Transverse colon (tissue), 4 donors: Measurements from ENCODE around the gene FGGY. TPM values are rescaled to one million over a fixed set of nuclear protein-coding genes. Genes with fewer than 3 reads are reported as not detected.
A peak's percentile ranks its signal among the peaks of the same experiment; 100 is the strongest.

ENCODE experiments used
- DNase-seq: peaks from one replicate; pipeline ENCODE4 v3.0.0-alpha.2; 2019
- H3K27ac ChIP-seq, 4 donors: fragments of 200-600 bp; sonication (generic); 2 replicates each; pipeline ENCODE4 v1.5.1; 2016 to 2018; ENCODE audit warnings: inconsistent platforms in 4 of 4
- H3K27me3 ChIP-seq: fragments of 200-600 bp; sonication (generic); 2 replicates; pipeline ENCODE4 v1.5.1; 2017; ENCODE audit warnings: inconsistent platforms
- H3K36me3 ChIP-seq, 4 donors: fragments of 200-600 bp; sonication (generic); 2 replicates each; pipeline ENCODE4 v1.5.1; 2017 to 2019; ENCODE audit warnings: inconsistent platforms in 4 of 4
- H3K4me1 ChIP-seq, 4 donors: fragments of 200-600 bp; sonication (generic); 2 replicates each; pipeline ENCODE4 v1.5.1; 2017 to 2020; ENCODE audit warnings: inconsistent platforms in 4 of 4
- H3K4me3 ChIP-seq, 4 donors: fragments of 200-600 bp; sonication (generic); 1 replicate in 1 of 4; 2 replicates in 3 of 4; pipeline versions ENCODE4 v1.5.1 to v1.6.1; 2017 to 2019; ENCODE audit warnings: inconsistent platforms in 4 of 4
- H3K9me3 ChIP-seq, 2 donors: fragments of 200-600 bp; sonication (generic); 2 replicates each; pipeline ENCODE4 v1.5.1; 2017 to 2019; ENCODE audit warnings: inconsistent platforms in 2 of 2
- EP300 ChIP-seq: sonication (generic); formaldehyde crosslinking; IDR thresholded peaks from one replicate; pipeline ENCODE4 v1.6.1; 2017; ENCODE audit warnings: antibody characterized with exemption, low read depth
- POLR2A ChIP-seq: fragments of 450-650 bp; IDR thresholded peaks from one replicate; pipeline ENCODE4 v1.6.1; 2016; ENCODE audit warnings: antibody characterized with exemption, mild to moderate bottlenecking, moderate library complexity
- POLR2AphosphoS5 ChIP-seq, 3 donors: sonication (generic); formaldehyde crosslinking; IDR thresholded peaks; one replicate each; pipeline ENCODE4 v1.6.1; 2016; ENCODE audit warnings: antibody characterized with exemption in 3 of 3
- WGBS, 2 donors: methylation state at CpG; one replicate each; pipeline ENCODE4 v1.1.5; 2018; ENCODE audit warnings: low coverage in 1 of 2; 5-methylcytosine and 5-hydroxymethylcytosine counted together
- in situ Hi-C, 4 donors: fragments of 200-750 bp; cut with MboI; loops; one replicate each; pipeline versions ENCODE4 v1.15.0 to v1.15.1; 2017; ENCODE audit warnings: low sequenced_read_pairs in 3 of 4, low pct_ligation_motif_present in 1 of 4, low pct_unique_long_range_greater_than_20kb in 1 of 4
- intact Hi-C: fragments of 100-400 bp; cut with DNase I; formaldehyde crosslinking; loops from one replicate; pipeline ENCODE4 v1.15.1; 2023; ENCODE audit warnings: low total_unique reads
- total RNA-seq, 4 donors: library from RNA; depleted of rRNA; stranded (reverse); fragments of >200 nt; gene quantifications; one replicate each; pipeline ENCODE4 v1.1.0, GENCODE V29; 2016
- TF ChIP-seq, protein P1 (sequence below), 5 experiments: fragments of 200-600 bp in 3 of 5; fragments of 450-650 bp in 2 of 5; sonication (generic) in 3 of 5; IDR thresholded peaks; 1 replicate in 2 of 5; 2 replicates in 3 of 5; pipeline ENCODE4 v1.5.1; 2016 to 2017; ENCODE audit warnings: antibody characterized with exemption in 5 of 5, inconsistent platforms in 3 of 5, mild to moderate bottlenecking in 2 of 5, moderate library complexity in 1 of 5

The FGGY gene
- total RNA-seq, 4 donors from 2014 or later = 18.2 to 97.7 (median 27.1) TPM

DNA sequence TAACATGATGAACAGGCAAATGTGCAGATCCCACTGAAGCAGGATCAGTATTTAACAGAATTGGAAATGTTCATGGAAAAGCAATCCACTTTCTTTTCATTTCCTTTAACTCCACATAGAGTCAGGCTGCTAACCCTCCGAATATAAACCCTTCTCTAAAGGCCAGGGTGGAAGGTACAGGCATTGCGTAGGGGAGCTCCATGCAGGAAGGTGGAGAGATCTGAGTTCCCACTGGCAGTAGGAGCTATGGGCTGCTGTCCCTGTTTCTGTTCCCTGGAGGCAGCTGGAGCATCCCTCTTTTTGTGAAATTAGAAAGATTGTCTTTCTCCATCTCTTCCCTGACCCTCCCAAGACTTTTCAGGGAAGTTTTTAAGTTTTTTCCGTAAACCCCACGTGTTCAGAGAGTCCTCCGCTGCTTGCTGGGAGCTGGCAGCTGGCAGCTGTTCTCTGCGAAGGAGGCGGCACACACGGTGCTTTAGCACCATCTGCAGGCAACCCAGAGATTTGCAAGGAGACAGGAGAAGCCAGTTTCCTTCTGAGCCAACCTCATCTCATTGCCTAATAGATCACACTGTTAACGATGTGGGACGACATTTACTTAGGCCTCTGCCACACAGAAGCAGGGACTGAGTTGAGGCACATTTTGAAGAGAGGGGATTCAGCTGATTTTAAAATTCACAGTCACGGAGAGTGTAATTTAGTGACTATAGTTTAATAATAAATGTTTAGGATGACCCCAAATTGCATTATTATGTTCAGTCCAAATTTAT, 462.4 kb downstream of the FGGY start:
- intact Hi-C loops = loop anchor here (10.0 kb wide), 1 partner anchor 975 kb away; the partner anchor contains the start of gene JUN
- Histone ChIP-seq H3K9me3 (no peaks in the 10 kb centered on the region), H3K36me3 (no peaks in the 10 kb centered on the region), H3K27ac (peak overlapping the region; percentile 46 to 70 (median 58)), H3K4me3 (peak overlapping the region in 2 of 4 donors; percentile 2 to 15), H3K4me1 (peaks cover 4 to 9% (median 6%) of the 10 kb centered on the region in 4 donors), H3K27me3 (no peaks in the 10 kb centered on the region)
- TF ChIP-seq POLR2AphosphoS5 (IDR thresholded peaks at IDR 0.05) (peak; percentile 4 to 62 (median 38)), POLR2A (no peak), EP300 (no peak)
- TF ChIP-seq, protein P1, sequence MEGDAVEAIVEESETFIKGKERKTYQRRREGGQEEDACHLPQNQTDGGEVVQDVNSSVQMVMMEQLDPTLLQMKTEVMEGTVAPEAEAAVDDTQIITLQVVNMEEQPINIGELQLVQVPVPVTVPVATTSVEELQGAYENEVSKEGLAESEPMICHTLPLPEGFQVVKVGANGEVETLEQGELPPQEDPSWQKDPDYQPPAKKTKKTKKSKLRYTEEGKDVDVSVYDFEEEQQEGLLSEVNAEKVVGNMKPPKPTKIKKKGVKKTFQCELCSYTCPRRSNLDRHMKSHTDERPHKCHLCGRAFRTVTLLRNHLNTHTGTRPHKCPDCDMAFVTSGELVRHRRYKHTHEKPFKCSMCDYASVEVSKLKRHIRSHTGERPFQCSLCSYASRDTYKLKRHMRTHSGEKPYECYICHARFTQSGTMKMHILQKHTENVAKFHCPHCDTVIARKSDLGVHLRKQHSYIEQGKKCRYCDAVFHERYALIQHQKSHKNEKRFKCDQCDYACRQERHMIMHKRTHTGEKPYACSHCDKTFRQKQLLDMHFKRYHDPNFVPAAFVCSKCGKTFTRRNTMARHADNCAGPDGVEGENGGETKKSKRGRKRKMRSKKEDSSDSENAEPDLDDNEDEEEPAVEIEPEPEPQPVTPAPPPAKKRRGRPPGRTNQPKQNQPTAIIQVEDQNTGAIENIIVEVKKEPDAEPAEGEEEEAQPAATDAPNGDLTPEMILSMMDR (IDR thresholded peaks at IDR 0.05) = peak; percentile 91 to 96 (median 92)
- 4 to 7% methylated on average over 3 to 11 of the region's 11 CpGs for WGBS, 2 donors
- in situ Hi-C loops = loop anchor here in 1 of 4 donors (25.0 kb wide), 1 partner anchor 1247 kb away; no protein-coding TSS in a partner anchor
- DNase-seq = peak; percentile 82

DNA sequence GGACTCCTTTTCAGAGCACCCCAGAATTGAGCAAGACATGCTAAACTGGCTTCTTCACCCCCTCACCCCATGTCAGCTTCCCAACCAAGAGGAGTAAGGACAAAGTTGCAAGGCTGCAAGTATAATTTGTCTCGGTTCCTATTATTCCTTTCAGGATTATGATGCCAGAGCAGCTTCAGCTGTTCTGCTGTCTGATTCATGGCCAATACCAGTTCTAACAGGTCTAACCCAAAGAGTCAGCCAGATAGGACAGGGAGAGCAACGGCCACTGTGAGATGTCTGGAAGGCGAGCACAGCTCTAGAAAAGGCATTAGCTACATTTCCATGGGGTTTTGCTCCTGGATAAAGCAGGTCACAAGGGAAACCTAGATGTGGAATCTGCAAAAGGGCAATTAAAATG, 464.5 kb downstream of the FGGY start:
- in situ Hi-C loops (loop anchor here in 1 of 4 donors (25.0 kb wide), 1 partner anchor 1249 kb away; no protein-coding TSS in a partner anchor), intact Hi-C loops (no loop called here)
- TF ChIP-seq POLR2A (no peak), EP300 (no peak), POLR2AphosphoS5 (IDR thresholded peaks at IDR 0.05) (no peak)
- TF ChIP-seq, protein P1 (IDR thresholded peaks at IDR 0.05) = no peak
- 71% methylated on average over 3 of the region's 3 CpGs; no CpG with 5 or more reads in 1 of the 2 donors for WGBS, 2 donors
- DNase-seq = no peak
- Histone ChIP-seq H3K36me3 (no peaks in the 10 kb centered on the region), H3K27me3 (no peaks in the 10 kb centered on the region), H3K27ac (no peak overlapping the region), H3K4me1 (peaks cover 4 to 9% (median 6%) of the 10 kb centered on the region in 4 donors), H3K4me3 (no peak overlapping the region), H3K9me3 (no peaks in the 10 kb centered on the region)

DNA sequence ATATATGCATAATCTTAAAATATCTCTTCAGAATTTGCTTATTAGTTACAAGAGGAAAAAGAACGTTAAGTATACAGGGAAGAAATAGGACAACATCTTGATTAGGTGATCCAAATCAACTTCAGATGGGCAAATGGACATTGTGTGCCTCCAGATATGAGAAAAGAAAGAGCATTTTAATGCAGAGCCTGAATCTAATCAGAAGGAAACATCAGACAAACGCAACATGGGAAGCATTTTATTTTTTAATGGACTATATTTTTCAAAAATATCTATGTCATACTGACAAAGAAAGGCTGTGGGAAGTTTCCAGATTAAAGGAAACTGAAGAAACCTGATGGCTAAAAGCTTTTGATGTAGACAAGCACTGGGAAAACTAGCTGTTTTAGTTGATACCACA, 466.5 kb downstream of the FGGY start:
- no peak for TF ChIP-seq EP300
- TF ChIP-seq, protein P1 (IDR thresholded peaks at IDR 0.05) = no peak
- no peak for TF ChIP-seq POLR2AphosphoS5 (IDR thresholded peaks at IDR 0.05)
- TF ChIP-seq POLR2A = no peak
- peaks cover 4 to 9% (median 6%) of the 10 kb centered on the region in 4 donors for H3K4me1 ChIP-seq
- in situ Hi-C loops = loop anchor here in 1 of 4 donors (25.0 kb wide), 1 partner anchor 1251 kb away; no protein-coding TSS in a partner anchor
- no peak overlapping the region for H3K4me3 ChIP-seq
- intact Hi-C loops = no loop called here
- no peaks in the 10 kb centered on the region for H3K36me3 ChIP-seq
- H3K27ac ChIP-seq = no peak overlapping the region
- DNase-seq = no peak
- H3K9me3 ChIP-seq = no peaks in the 10 kb centered on the region
- WGBS, 2 donors = 76 to 80% methylated on average over 2 of the region's 2 CpGs
- H3K27me3 ChIP-seq = no peaks in the 10 kb centered on the region

DNA sequence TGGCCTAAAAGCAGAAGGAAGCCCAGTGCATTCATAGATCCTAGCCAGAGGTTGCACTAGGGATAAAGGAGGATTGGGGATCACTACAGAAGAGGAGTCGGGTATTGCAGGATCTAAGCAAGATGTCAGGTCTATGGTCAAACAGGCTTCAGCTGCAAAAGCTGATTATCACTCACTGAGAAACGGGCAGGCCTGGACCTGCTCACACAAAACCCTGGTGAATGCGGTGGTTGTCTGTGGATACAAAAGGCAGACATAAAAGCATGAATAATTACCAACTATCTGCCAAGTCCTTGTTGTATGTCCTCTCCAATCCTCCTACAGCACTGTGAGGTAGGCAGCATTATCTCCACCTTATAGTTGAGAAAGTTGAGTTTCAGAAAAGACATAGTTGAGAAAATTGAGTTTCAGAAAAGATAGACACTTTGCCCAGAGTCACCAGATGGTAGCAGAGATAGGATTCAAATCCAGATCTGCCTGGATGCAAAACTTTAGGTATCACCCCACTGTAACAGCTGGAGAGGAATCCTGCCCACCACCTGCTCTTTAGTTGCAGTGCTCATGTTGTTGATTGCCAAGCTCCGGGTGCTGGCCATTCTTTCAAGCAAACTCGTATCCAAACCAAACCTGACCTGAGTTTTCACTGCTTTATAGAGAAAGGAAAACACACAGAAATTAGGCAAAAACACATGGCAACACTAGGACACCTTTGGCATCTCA, 468.3 kb downstream of the FGGY start:
- DNase-seq = no peak
- H3K4me3 ChIP-seq = no peak overlapping the region
- 0 to 89% methylated on average over 1 to 5 of the region's 5 CpGs for WGBS, 2 donors
- TF ChIP-seq, protein P1 (IDR thresholded peaks at IDR 0.05) = no peak
- TF ChIP-seq POLR2AphosphoS5 (IDR thresholded peaks at IDR 0.05) = no peak
- no peak for TF ChIP-seq POLR2A
- TF ChIP-seq EP300 = no peak
- no peaks in the 10 kb centered on the region for H3K27me3 ChIP-seq
- H3K27ac ChIP-seq = no peak overlapping the region
- in situ Hi-C loops (loop anchor here in 1 of 4 donors (25.0 kb wide), 1 partner anchor 1253 kb away; no protein-coding TSS in a partner anchor), intact Hi-C loops (no loop called here)
- H3K9me3 ChIP-seq = no peaks in the 10 kb centered on the region
- no peaks in the 10 kb centered on the region for H3K36me3 ChIP-seq
- H3K4me1 ChIP-seq = no peaks in the 10 kb centered on the region
